ENCODE measurements around the gene KCNK7.

KCNK7 gene

GRCh38 chr11:65589444-65590239 lies 6.0 kb downstream of the KCNK7 start:
- in situ Hi-C loops (cut with MboI; ENCODE audit: low sequenced_read_pairs) = no loop called here

GRCh38 chr11:65588199-65589054 lies 7.2 kb downstream of the KCNK7 start:
- in situ Hi-C loops (cut with MboI; ENCODE audit: low sequenced_read_pairs) = no loop called here

GRCh38 chr11:65586676-65587075 lies 8.9 kb downstream of the KCNK7 start:
- in situ Hi-C loops (cut with MboI; ENCODE audit: low sequenced_read_pairs) = no loop called here

GRCh38 chr11:65586247-65586630 lies 9.4 kb downstream of the KCNK7 start:
- in situ Hi-C loops (cut with MboI; ENCODE audit: low sequenced_read_pairs) = no loop called here

- in situ Hi-C loops (cut with MboI; ENCODE audit: low sequenced_read_pairs) = no loop called here
Measured at GRCh38 chr11:65585396-65586246, 10.0 kb downstream of the KCNK7 start.

- in situ Hi-C loops (cut with MboI; ENCODE audit: low sequenced_read_pairs) = no loop called here
Measured at GRCh38 chr11:65584723-65585171, 10.9 kb downstream of the KCNK7 start.

GRCh38 chr11:65584106-65584505 lies 11.5 kb downstream of the KCNK7 start:
- in situ Hi-C loops (cut with MboI; ENCODE audit: low sequenced_read_pairs) = no loop called here

- in situ Hi-C loops (cut with MboI; ENCODE audit: low sequenced_read_pairs) = no loop called here
Measured at GRCh38 chr11:65583589-65583988, 12.0 kb downstream of the KCNK7 start.

GRCh38 chr11:65581928-65582327 lies 13.7 kb downstream of the KCNK7 start:
- in situ Hi-C loops (cut with MboI; ENCODE audit: low sequenced_read_pairs) = no loop called here

- in situ Hi-C loops (cut with MboI; ENCODE audit: low sequenced_read_pairs) = no loop called here
Measured at GRCh38 chr11:65580756-65581155, 14.8 kb downstream of the KCNK7 start.

- in situ Hi-C loops (cut with MboI; ENCODE audit: low sequenced_read_pairs) = no loop called here
Measured at GRCh38 chr11:65580031-65580692, 15.4 kb downstream of the KCNK7 start.

- in situ Hi-C loops (cut with MboI; ENCODE audit: low sequenced_read_pairs) = no loop called here
Measured at GRCh38 chr11:65579291-65579690, 16.3 kb downstream of the KCNK7 start.

GRCh38 chr11:65578667-65579066 lies 16.9 kb downstream of the KCNK7 start:
- in situ Hi-C loops (cut with MboI; ENCODE audit: low sequenced_read_pairs) = no loop called here

- in situ Hi-C loops (cut with MboI; ENCODE audit: low sequenced_read_pairs) = no loop called here
Measured at GRCh38 chr11:65578134-65578533, 17.5 kb downstream of the KCNK7 start.

GRCh38 chr11:65577756-65578109 lies 17.9 kb downstream of the KCNK7 start:
- in situ Hi-C loops (cut with MboI; ENCODE audit: low sequenced_read_pairs) = no loop called here

- in situ Hi-C loops (cut with MboI; ENCODE audit: low sequenced_read_pairs) = no loop called here
Measured at GRCh38 chr11:65576867-65577755, 18.5 kb downstream of the KCNK7 start.

- in situ Hi-C loops (cut with MboI; ENCODE audit: low sequenced_read_pairs) = no loop called here
Measured at GRCh38 chr11:65576232-65576866, 19.3 kb downstream of the KCNK7 start.

GRCh38 chr11:65575568-65576231 lies 19.9 kb downstream of the KCNK7 start, which contains the start of gene EHBP1L1:
Gene EHBP1L1 (plus strand): TSS chr11:65576053. CDS start chr11:65576303, 250 bp downstream.
- in situ Hi-C loops (cut with MboI; ENCODE audit: low sequenced_read_pairs) = no loop called here

Data from HL-60/S4 (cell line).